ENCODE results near the gene CHIA.

The CHIA gene

GRCh38 chr1:111256988-111257658, 33.5 kb upstream of the CHIA start:
- Histone ChIP-seq H3K4me3 (ENCODE audit: low read length) (no peak overlapping the region), H3K4me1 (ENCODE audit: low read length) (no peaks in the 10 kb centered on the region), H3K27ac (ENCODE audit: low read length) (no peak overlapping the region), H3K9me3 (ENCODE audit: insufficient read depth, low read length) (no peaks in the 10 kb centered on the region), H2AFZ (ENCODE audit: low read depth, low read length) (no peak overlapping the region), H3K9ac (ENCODE audit: low read length) (no peak overlapping the region), H3K79me2 (ENCODE audit: low read length) (no peaks in the 10 kb centered on the region), H3K36me3 (replicated peaks; ENCODE audit: low read depth, low read length) (no peaks in the 10 kb centered on the region), H3K27me3 (ENCODE audit: low read depth, low read length) (no peaks in the 10 kb centered on the region), H4K20me1 (ENCODE audit: insufficient read depth, low read length) (no peaks in the 10 kb centered on the region), H3K4me2 (ENCODE audit: low read length) (no peak overlapping the region)
- TF ChIP-seq CTCF (IDR thresholded peaks at IDR 0.05; ENCODE audit: low read depth, low read length), result no peak
- no peak for TF ChIP-seq EZH2phosphoT487 (IDR thresholded peaks at IDR 0.05; ENCODE audit: low read depth)

- TF ChIP-seq CTCF (IDR thresholded peaks at IDR 0.05; ENCODE audit: low read depth, low read length) (no peak), EZH2phosphoT487 (IDR thresholded peaks at IDR 0.05; ENCODE audit: low read depth) (no peak)
- Histone ChIP-seq H3K27me3 (ENCODE audit: low read depth, low read length) (no peaks in the 10 kb centered on the region), H3K27ac (ENCODE audit: low read length) (no peak overlapping the region), H4K20me1 (ENCODE audit: insufficient read depth, low read length) (no peaks in the 10 kb centered on the region), H3K79me2 (ENCODE audit: low read length) (no peaks in the 10 kb centered on the region), H3K4me1 (ENCODE audit: low read length) (no peaks in the 10 kb centered on the region), H3K4me3 (ENCODE audit: low read length) (no peak overlapping the region), H3K36me3 (replicated peaks; ENCODE audit: low read depth, low read length) (no peaks in the 10 kb centered on the region), H3K4me2 (ENCODE audit: low read length) (no peak overlapping the region), H2AFZ (ENCODE audit: low read depth, low read length) (no peak overlapping the region), H3K9me3 (ENCODE audit: insufficient read depth, low read length) (no peaks in the 10 kb centered on the region), H3K9ac (ENCODE audit: low read length) (no peak overlapping the region)
Measured at GRCh38 chr1:111267801-111268508, 22.7 kb upstream of the CHIA start.

- no peaks in the 10 kb centered on the region for H3K36me3 ChIP-seq (replicated peaks; ENCODE audit: low read depth, low read length)
- H3K79me2 ChIP-seq (ENCODE audit: low read length), result no peaks in the 10 kb centered on the region
- H3K27ac ChIP-seq (ENCODE audit: low read length), result no peak overlapping the region
- no peaks in the 10 kb centered on the region for H3K9me3 ChIP-seq (ENCODE audit: insufficient read depth, low read length)
- no peak overlapping the region for H3K9ac ChIP-seq (ENCODE audit: low read length)
- H3K4me3 ChIP-seq (ENCODE audit: low read length), result no peak overlapping the region
- no peak overlapping the region for H3K4me2 ChIP-seq (ENCODE audit: low read length)
- no peak for TF ChIP-seq CTCF (IDR thresholded peaks at IDR 0.05; ENCODE audit: low read depth, low read length)
- no peak for TF ChIP-seq EZH2phosphoT487 (IDR thresholded peaks at IDR 0.05; ENCODE audit: low read depth)
- no peaks in the 10 kb centered on the region for H4K20me1 ChIP-seq (ENCODE audit: insufficient read depth, low read length)
- H2AFZ ChIP-seq (ENCODE audit: low read depth, low read length), result no peak overlapping the region
- no peaks in the 10 kb centered on the region for H3K4me1 ChIP-seq (ENCODE audit: low read length)
- no peaks in the 10 kb centered on the region for H3K27me3 ChIP-seq (ENCODE audit: low read depth, low read length)
Measured at GRCh38 chr1:111269825-111270406, 20.7 kb upstream of the CHIA start.

- TF ChIP-seq CTCF (IDR thresholded peaks at IDR 0.05; ENCODE audit: low read depth, low read length) (no peak), EZH2phosphoT487 (IDR thresholded peaks at IDR 0.05; ENCODE audit: low read depth) (no peak)
- no peak overlapping the region for H3K4me2 ChIP-seq (ENCODE audit: low read length)
- H3K4me1 ChIP-seq (ENCODE audit: low read length), result no peaks in the 10 kb centered on the region
- H3K36me3 ChIP-seq (replicated peaks; ENCODE audit: low read depth, low read length), result no peaks in the 10 kb centered on the region
- H3K9me3 ChIP-seq (ENCODE audit: insufficient read depth, low read length), result no peaks in the 10 kb centered on the region
- H4K20me1 ChIP-seq (ENCODE audit: insufficient read depth, low read length), result no peaks in the 10 kb centered on the region
- no peaks in the 10 kb centered on the region for H3K27me3 ChIP-seq (ENCODE audit: low read depth, low read length)
- no peak overlapping the region for H3K4me3 ChIP-seq (ENCODE audit: low read length)
- H3K27ac ChIP-seq (ENCODE audit: low read length), result no peak overlapping the region
- H3K79me2 ChIP-seq (ENCODE audit: low read length), result no peaks in the 10 kb centered on the region
- H3K9ac ChIP-seq (ENCODE audit: low read length), result no peak overlapping the region
- no peak overlapping the region for H2AFZ ChIP-seq (ENCODE audit: low read depth, low read length)
Measured at GRCh38 chr1:111270771-111271463, 19.7 kb upstream of the CHIA start.
